Endothelial cell of umbilical vein (primary cell): ENCODE measurements around the gene MYO16.

Source experiments
- CTCF ChIP-seq, 2 donors: IDR thresholded peaks; 1 replicate in 1 of 2; 2 replicates in 1 of 2; pipeline ENCODE4 v1.5.1; 2011; ENCODE audit warnings: low read length in 2 of 2, mild to moderate bottlenecking in 2 of 2, moderate library complexity in 2 of 2, control low read depth in 1 of 2, inconsistent platforms in 1 of 2, low read depth in 1 of 2; ENCODE audit not compliant: insufficient read depth in 1 of 2; ENCODE audit errors: extremely low read depth in 1 of 2
- EZH2 ChIP-seq: IDR thresholded peaks from 2 replicates; pipeline ENCODE4 v1.6.1; 2012; ENCODE audit warnings: borderline replicate concordance, low read depth, mild to moderate bottlenecking, moderate library complexity, low read length, inconsistent platforms; ENCODE audit not compliant: severe bottlenecking
- GATA2 ChIP-seq: IDR thresholded peaks from 2 replicates; pipeline ENCODE4 v1.7.0; 2011; ENCODE audit warnings: low read depth, mild to moderate bottlenecking, moderate library complexity, mixed read lengths, low read length; ENCODE audit not compliant: insufficient read length, insufficient read depth
- MAX ChIP-seq: IDR thresholded peaks from 2 replicates; pipeline ENCODE4 v1.6.1; 2011; ENCODE audit not compliant: insufficient read depth, insufficient read length
- MYC ChIP-seq: IDR thresholded peaks from one replicate; pipeline ENCODE4 v1.6.1; 2011; ENCODE audit warnings: mild to moderate bottlenecking, low read depth, low read length
- POLR2A ChIP-seq: IDR thresholded peaks from 2 replicates; pipeline ENCODE4 v1.6.1; 2012; ENCODE audit warnings: low read depth, mild to moderate bottlenecking, control low read depth, low read length
- POLR2AphosphoS5 ChIP-seq: IDR thresholded peaks from 2 replicates; pipeline ENCODE4 v1.6.1; 2012; ENCODE audit warnings: low read depth, mild to moderate bottlenecking, control low read depth, low read length, moderate library complexity; ENCODE audit not compliant: insufficient read depth

DNA sequence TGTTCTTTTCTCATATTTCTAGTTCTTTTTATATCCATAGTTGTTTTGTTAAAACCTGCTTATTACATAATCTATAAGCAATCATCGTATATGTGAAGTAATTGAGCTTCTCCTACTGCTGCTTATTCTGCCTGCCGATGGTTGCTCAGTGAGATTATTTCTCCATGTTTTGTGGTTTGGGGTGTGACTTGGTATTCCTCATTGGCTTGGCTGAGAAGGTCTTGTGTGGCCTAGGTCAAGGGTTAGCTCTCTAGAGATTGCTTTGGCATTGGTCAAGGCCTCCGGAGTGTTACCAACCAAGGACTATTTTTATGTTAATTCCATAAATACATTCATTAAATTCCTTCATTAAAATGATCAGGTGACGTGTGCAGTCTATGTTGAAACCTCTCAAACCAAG lies 302.8 kb downstream of the MYO16 start:
- TF ChIP-seq MAX: no peak
- TF ChIP-seq EZH2: no peak
- TF ChIP-seq POLR2AphosphoS5: no peak
- TF ChIP-seq CTCF (IDR thresholded peaks at IDR 0.05; ENCODE audit: extremely low read depth in 1 of 2, insufficient read depth in 1 of 2, low read depth in 1 of 2, low read length in 2 of 2): no peak
- TF ChIP-seq GATA2: no peak
- TF ChIP-seq POLR2A: no peak
- TF ChIP-seq MYC: no peak
